NCI-H460 (cell line): Measurements from ENCODE around the gene AMDHD2. TPM values are rescaled to one million over a fixed set of nuclear protein-coding genes. Genes with fewer than 3 reads are reported as not detected.

Source experiments
- DNase-seq: peaks from one replicate; pipeline ENCODE4 v3.0.0-alpha.2; 2016; ENCODE audit warnings: low read depth; ENCODE audit errors: extremely low read depth
- total RNA-seq: library from RNA; depleted of rRNA; stranded (reverse); fragments of >200 nt; shearing (Covaris generic); gene quantifications from 2 replicates; pipeline ENCODE4 v1.2.3, GENCODE V29; 2014

The AMDHD2 gene
- total RNA-seq, 1 experiment from 2014 or later: 9.5 TPM

- no peak for DNase-seq
Measured at GRCh38 chr16:2498531-2499253, 21.5 kb upstream of the AMDHD2 start.

- DNase-seq: no peak
Measured at GRCh38 chr16:2499454-2499853, 20.7 kb upstream of the AMDHD2 start.

- no peak for DNase-seq
Measured at GRCh38 chr16:2499890-2500429, 20.2 kb upstream of the AMDHD2 start.

GRCh38 chr16:2500430-2500917 lies 19.7 kb upstream of the AMDHD2 start:
- no peak for DNase-seq

GRCh38 chr16:2500918-2501750 lies 19.0 kb upstream of the AMDHD2 start:
- peak; percentile 68 for DNase-seq

GRCh38 chr16:2501946-2502895 lies 17.9 kb upstream of the AMDHD2 start:
- no peak for DNase-seq

DNA sequence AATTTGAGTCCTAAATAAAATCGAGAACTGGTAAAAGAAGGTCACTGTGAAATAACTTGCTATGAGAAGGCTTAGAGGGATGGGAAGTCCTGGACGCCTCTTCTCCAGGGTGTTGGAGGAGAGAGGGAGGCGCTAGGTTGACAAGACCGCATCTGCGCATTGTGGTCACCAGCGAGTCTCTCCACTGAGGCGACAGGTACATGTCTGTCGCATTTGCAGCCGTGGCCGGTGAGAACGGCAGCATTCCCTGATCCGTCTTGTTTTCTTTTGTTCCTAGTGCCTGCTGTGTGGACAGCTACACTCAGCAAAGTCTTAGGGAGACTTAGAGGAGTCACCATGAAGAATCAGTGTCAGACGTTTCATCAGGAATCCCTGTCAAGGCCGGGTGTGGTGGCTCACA lies 14.5 kb upstream of the AMDHD2 start:
- DNase-seq: no peak

GRCh38 chr16:2507052-2507659 lies 13.0 kb upstream of the AMDHD2 start:
- DNase-seq: no peak

GRCh38 chr16:2507665-2508064 lies 12.5 kb upstream of the AMDHD2 start:
- DNase-seq: no peak

- DNase-seq: no peak
Measured at GRCh38 chr16:2508722-2509400, 11.3 kb upstream of the AMDHD2 start.

DNA sequence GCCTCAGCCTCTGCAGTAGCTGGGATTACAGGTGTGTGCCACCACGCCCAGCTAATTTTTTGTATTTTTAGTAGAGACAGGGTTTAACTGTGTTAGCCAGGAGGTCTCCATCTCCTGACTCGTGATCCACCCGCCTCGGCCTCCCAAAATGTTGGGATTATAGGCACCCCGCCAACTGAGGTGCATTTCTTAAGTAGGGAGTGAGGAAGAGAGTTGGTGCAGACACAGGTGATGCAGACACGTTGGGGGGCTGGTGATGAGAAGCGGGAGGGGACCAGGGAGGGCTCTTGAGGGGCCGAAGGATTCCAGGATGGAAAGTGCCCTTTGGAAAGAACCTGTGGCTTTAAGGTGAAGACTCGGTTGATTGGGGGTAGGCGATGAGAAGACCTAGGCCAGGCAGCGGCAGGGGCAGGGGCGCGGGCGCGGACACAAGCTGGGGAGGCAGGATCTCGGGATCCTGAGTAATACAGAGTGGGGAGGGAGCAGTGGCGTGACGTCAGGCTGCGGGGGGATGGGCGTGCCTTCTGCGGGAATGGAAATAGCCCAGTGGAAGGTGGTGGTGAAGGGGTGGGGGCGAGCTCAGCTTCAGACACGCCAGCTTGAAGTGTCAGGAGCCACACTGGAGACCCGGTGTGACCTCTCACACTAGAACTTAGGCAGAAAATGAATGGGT lies 8.9 kb upstream of the AMDHD2 start:
- DNase-seq: no peak

- DNase-seq: no peak
Measured at GRCh38 chr16:2511996-2512734, 8.0 kb upstream of the AMDHD2 start.

GRCh38 chr16:2512735-2513404 lies 7.3 kb upstream of the AMDHD2 start:
- DNase-seq: no peak

GRCh38 chr16:2513405-2514332 lies 6.5 kb upstream of the AMDHD2 start, which contains the start of gene ATP6V0C:
ATP6V0C (plus strand) TSS chr16:2513952; CDS start chr16:2514104, 152 bp downstream.
- peak; percentile 86 for DNase-seq

DNA sequence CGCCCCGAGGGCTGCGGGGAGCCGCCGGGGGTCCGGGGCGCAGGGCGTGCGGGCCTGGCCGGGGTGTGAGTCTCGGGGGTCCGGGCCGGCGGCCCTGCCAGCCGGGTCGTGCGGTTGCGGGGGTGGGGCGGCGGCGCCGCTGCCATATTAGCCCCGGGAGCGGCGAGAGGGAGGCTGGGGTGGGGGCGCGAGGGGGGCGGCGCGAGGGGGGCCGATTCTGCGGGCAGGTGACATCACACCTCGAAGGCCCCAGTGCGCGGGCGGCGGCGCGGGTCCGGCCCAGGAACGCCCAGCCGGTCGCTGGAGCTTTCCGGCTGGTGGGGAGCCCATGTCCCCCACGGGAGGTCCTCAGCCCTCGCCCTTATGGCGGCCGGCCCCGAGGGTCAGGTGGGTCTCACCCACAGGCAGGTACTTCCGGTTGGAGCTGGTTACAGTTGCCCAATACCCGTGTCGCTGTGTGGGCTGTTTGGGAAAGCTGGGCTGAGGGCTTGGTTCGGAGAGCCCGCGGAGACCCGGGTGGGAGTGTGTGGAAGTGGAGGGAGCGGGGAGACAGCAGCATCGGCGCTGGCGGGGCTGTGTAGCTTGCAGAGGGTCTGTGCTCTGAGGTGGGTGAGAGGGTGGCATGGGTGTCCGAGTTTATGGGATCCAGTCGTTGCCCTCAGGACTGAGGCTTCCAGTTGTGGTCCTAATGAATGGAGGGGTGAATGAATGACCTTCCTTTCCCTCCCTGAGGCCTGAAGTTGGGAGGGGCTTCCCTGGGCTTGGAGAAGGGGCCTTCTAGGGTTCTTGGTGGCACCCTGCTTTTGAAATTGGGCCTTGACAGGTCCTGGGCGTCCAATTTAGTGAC lies 5.6 kb upstream of the AMDHD2 start:
- no peak for DNase-seq
